ENCODE data around the gene PXYLP1.
"Not testable (repeated sequence)": the region's sequence is repeated elsewhere in the genome, so short reads cannot be mapped to it uniquely, and the experiment has no call there.

The PXYLP1 gene

GRCh38 chr3:141275032-141275422, 43.4 kb downstream of the PXYLP1 start:
- DNase-seq = no peak

GRCh38 chr3:141275511-141275910, 43.9 kb downstream of the PXYLP1 start:
- no peak for DNase-seq

- DNase-seq = no peak
These were observed 44.3 kb downstream of the PXYLP1 start for GRCh38 chr3:141275973-141276372.

GRCh38 chr3:141276398-141276797, 44.8 kb downstream of the PXYLP1 start:
- DNase-seq = no peak

- DNase-seq = no peak
These were observed 45.8 kb downstream of the PXYLP1 start for GRCh38 chr3:141277451-141277850.

- no peak for DNase-seq
These were observed 46.8 kb downstream of the PXYLP1 start for GRCh38 chr3:141278196-141279076.

GRCh38 chr3:141279077-141279967, 47.7 kb downstream of the PXYLP1 start:
- DNase-seq = no peak

- no peak for DNase-seq
These were observed 48.5 kb downstream of the PXYLP1 start for GRCh38 chr3:141280086-141280485.

GRCh38 chr3:141280690-141281089, 49.1 kb downstream of the PXYLP1 start:
- no peak for DNase-seq

GRCh38 chr3:141285570-141285969, 53.9 kb downstream of the PXYLP1 start:
- DNase-seq = no peak

- DNase-seq = no peak
These were observed 55.2 kb downstream of the PXYLP1 start for GRCh38 chr3:141286856-141287255.

GRCh38 chr3:141287326-141287725, 55.7 kb downstream of the PXYLP1 start:
- DNase-seq = no peak

- DNase-seq = no peak
These were observed 56.8 kb downstream of the PXYLP1 start for GRCh38 chr3:141288336-141288990.

- no peak for DNase-seq
These were observed 57.7 kb downstream of the PXYLP1 start for GRCh38 chr3:141289228-141289772.

GRCh38 chr3:141291559-141292355, 60.1 kb downstream of the PXYLP1 start:
- no peak for DNase-seq

- no peak for DNase-seq
These were observed 60.9 kb downstream of the PXYLP1 start for GRCh38 chr3:141292356-141293058.

- no peak for DNase-seq
These were observed 62.7 kb downstream of the PXYLP1 start for GRCh38 chr3:141294301-141294700.

- DNase-seq = no peak
These were observed 63.2 kb downstream of the PXYLP1 start for GRCh38 chr3:141294848-141295247.

GRCh38 chr3:141300426-141300825, 68.8 kb downstream of the PXYLP1 start:
- not testable (repeated sequence) for DNase-seq

GRCh38 chr3:141302364-141303141, 70.9 kb downstream of the PXYLP1 start:
- no peak for DNase-seq
